SH-SY5Y (cell line): ENCODE data around the gene MAT2A.
A peak's percentile ranks its signal among the peaks of the same experiment; 100 is the strongest.

Experiments
- GATA2 ChIP-seq: IDR thresholded peaks from 2 replicates; pipeline ENCODE4 v1.6.1; 2011; ENCODE audit warnings: mild to moderate bottlenecking, low read depth, low read length
- GATA3 ChIP-seq: IDR thresholded peaks from 2 replicates; pipeline ENCODE4 v1.6.1; 2011; ENCODE audit warnings: low read depth, mild to moderate bottlenecking, low read length, moderate library complexity

MAT2A gene

DNA sequence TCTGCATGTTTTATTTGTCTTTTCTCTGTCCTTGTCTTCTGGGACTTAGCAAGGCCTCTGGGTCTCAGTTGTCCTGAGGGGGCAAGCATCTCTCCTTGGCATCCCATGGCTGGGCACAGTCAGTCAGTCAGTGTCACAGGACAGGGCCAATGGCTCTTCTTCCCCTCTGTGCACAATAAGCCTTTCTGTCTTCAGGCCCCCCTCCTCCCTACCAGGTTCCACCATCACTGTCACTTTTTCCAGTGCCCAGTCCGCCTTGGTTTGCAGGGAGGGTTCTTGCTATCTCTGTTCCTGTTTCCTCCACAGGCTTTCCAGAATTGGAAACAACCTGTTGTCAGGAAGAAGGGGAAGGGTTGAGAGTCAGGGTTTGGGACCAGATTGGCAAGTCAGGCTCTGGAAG lies 43.5 kb downstream of the MAT2A start:
- TF ChIP-seq GATA2 (no peak), GATA3 (no peak)

GRCh38 chr2:85583667-85584353 lies 44.8 kb downstream of the MAT2A start:
- TF ChIP-seq GATA3 = no peak
- no peak for TF ChIP-seq GATA2

- no peak for TF ChIP-seq GATA2
- no peak for TF ChIP-seq GATA3
Measured at GRCh38 chr2:85584354-85584856, 45.4 kb downstream of the MAT2A start, which contains the start of gene VAMP5. Gene VAMP5 (plus strand): TSS chr2:85584431. CDS start chr2:85584491, 60 bp downstream.

GRCh38 chr2:85584857-85585780 lies 46.2 kb downstream of the MAT2A start:
- no peak for TF ChIP-seq GATA2
- no peak for TF ChIP-seq GATA3

- no peak for TF ChIP-seq GATA3
- no peak for TF ChIP-seq GATA2
Measured at GRCh38 chr2:85585781-85586105, 46.8 kb downstream of the MAT2A start.

DNA sequence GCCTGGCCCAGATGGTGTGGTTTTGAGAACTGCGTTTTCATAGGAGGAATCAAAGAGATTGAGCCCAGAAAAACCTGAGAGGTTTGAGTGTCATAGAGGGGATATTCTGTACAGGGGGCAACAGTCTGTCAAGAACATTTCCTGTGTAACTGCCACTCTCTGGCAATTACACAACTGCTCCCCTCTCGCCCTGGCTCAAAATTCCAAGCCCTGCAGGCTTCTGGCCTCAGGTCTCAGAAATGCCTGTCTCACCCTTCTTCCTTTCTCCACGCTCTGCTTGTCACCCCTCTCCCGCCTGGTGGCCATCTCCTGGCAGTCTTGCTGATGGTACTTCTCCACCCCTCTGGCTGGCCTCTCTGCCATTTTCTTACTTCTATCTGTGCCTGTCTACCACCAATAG lies 49.3 kb downstream of the MAT2A start:
- TF ChIP-seq GATA3 = no peak
- no peak for TF ChIP-seq GATA2

DNA sequence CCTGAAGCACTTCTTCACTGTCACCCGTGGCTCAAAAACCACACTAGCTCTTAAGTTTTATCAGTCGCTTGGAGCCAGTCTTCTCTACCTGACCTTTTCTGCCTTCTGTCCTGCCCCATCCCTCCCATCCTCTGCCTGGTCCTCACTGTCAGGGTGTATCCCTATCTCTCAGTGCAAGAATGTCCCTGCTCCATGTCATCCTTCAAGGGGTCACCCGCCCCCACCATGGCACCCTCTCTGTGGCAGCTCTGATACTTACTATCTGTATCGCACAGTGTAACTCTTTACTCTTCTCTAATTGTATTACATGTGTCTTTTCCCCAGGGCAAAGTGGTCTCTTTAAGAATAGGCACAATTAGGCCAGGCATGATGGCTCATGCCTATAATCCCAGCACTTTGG lies 49.7 kb downstream of the MAT2A start:
- TF ChIP-seq GATA3 = no peak
- no peak for TF ChIP-seq GATA2

GRCh38 chr2:85589181-85589580 lies 50.2 kb downstream of the MAT2A start:
- no peak for TF ChIP-seq GATA3
- TF ChIP-seq GATA2 = no peak

- no peak for TF ChIP-seq GATA2
- no peak for TF ChIP-seq GATA3
Measured at GRCh38 chr2:85589982-85590791, 51.2 kb downstream of the MAT2A start.

GRCh38 chr2:85590950-85591349 lies 52.0 kb downstream of the MAT2A start:
- TF ChIP-seq GATA2 = no peak
- TF ChIP-seq GATA3 = no peak

DNA sequence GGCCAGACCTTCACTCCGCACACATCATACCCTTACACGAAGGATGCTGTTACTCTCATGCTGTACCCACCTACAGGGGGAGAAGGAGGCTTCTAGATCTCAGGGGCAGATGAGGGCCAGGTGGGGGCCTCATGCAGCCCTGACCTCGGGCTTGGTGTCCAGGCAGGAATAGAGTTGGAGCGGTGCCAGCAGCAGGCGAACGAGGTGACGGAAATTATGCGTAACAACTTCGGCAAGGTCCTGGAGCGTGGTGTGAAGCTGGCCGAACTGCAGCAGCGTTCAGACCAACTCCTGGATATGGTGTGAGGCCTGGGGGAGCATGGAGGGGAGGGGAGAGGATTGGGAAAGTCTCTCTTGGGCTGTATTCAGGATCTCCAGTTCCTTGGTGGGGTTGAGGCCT lies 52.6 kb downstream of the MAT2A start:
- TF ChIP-seq GATA3 = no peak
- TF ChIP-seq GATA2 = peak; percentile 39; the same call in 1 of the 2 replicates

GRCh38 chr2:85593023-85593422 lies 54.1 kb downstream of the MAT2A start:
- no peak for TF ChIP-seq GATA2
- TF ChIP-seq GATA3 = no peak
